NB4 (cell line): Measurements from ENCODE around the gene AOAH.

ENCODE experiments used
- MYC ChIP-seq: IDR thresholded peaks from 2 replicates; pipeline ENCODE4 v1.6.1; 2011; ENCODE audit warnings: low read depth, low read length
- POLR2A ChIP-seq: IDR thresholded peaks from 2 replicates; pipeline ENCODE4 v1.6.1; 2011; ENCODE audit warnings: mild to moderate bottlenecking; ENCODE audit not compliant: insufficient read length; ENCODE audit errors: extremely low read depth
- TF ChIP-seq, protein P1 (sequence below): IDR thresholded peaks from 2 replicates; pipeline ENCODE4 v1.6.1; 2011; ENCODE audit warnings: low read depth, low read length
- TF ChIP-seq, protein P2 (sequence below): IDR thresholded peaks from one replicate; pipeline ENCODE4 v1.5.1; 2012; ENCODE audit warnings: low read depth, low read length

DNA sequence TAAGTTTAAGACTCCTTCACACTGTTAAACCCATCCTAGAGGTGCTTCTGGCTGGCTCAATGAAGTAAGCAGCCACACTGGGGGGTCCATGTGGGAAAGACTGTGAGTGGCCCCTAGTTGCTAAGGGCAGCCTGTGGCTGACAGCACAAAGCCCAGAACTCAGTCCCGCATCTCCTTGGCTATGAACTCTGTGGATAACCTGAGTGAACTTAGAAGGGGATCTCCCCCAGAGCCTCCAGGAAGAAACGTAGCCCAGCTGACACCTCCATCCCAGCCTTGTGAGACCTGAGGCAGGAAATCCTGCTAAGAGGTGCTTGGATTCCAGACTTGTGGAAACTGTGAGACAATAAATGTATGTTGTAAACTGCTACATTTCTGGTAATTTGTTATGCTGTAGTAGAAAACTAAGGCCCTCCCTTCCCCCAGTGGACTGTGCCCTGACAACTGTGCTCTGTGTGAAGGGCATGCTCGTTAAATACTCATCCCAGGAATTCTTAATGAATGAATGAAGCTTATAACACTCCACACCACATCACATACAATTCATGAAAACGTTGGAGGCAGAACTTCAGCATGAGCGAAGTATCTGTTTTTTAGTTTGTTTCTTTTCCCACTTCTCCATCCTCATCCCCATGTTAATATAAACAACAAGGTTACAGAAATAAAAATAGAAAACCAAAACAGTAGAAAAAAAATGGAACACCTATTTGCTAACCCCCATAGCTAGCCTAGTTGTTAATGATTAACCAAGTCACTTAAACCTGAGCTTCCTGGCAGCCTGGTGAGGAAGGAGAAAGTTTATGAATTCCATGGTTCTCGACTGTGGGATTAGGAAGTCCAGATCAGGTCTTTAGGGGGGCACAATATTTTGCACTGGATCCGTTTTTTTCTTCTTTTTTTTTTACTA, 36.8 kb upstream of the AOAH start:
- TF ChIP-seq, protein P1, sequence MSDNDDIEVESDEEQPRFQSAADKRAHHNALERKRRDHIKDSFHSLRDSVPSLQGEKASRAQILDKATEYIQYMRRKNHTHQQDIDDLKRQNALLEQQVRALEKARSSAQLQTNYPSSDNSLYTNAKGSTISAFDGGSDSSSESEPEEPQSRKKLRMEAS = no peak
- TF ChIP-seq, protein P2, sequence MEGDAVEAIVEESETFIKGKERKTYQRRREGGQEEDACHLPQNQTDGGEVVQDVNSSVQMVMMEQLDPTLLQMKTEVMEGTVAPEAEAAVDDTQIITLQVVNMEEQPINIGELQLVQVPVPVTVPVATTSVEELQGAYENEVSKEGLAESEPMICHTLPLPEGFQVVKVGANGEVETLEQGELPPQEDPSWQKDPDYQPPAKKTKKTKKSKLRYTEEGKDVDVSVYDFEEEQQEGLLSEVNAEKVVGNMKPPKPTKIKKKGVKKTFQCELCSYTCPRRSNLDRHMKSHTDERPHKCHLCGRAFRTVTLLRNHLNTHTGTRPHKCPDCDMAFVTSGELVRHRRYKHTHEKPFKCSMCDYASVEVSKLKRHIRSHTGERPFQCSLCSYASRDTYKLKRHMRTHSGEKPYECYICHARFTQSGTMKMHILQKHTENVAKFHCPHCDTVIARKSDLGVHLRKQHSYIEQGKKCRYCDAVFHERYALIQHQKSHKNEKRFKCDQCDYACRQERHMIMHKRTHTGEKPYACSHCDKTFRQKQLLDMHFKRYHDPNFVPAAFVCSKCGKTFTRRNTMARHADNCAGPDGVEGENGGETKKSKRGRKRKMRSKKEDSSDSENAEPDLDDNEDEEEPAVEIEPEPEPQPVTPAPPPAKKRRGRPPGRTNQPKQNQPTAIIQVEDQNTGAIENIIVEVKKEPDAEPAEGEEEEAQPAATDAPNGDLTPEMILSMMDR = no peak
- TF ChIP-seq POLR2A (no peak), MYC (no peak)
